ENCODE data around the gene WWOX. TPM values are rescaled to one million over a fixed set of nuclear protein-coding genes. Genes with fewer than 3 reads are reported as not detected.

Gene WWOX
- total RNA-seq, 1 donor from 2014 or later, result 29.6 TPM

GRCh38 chr16:79018650-79019429, 919.4 kb downstream of the WWOX start:
- DNase-seq (ENCODE audit: low read depth), result no peak
- no peak overlapping the region for H3K4me3 ChIP-seq (ENCODE audit: low read depth, low read length)
- TF ChIP-seq, protein P1, sequence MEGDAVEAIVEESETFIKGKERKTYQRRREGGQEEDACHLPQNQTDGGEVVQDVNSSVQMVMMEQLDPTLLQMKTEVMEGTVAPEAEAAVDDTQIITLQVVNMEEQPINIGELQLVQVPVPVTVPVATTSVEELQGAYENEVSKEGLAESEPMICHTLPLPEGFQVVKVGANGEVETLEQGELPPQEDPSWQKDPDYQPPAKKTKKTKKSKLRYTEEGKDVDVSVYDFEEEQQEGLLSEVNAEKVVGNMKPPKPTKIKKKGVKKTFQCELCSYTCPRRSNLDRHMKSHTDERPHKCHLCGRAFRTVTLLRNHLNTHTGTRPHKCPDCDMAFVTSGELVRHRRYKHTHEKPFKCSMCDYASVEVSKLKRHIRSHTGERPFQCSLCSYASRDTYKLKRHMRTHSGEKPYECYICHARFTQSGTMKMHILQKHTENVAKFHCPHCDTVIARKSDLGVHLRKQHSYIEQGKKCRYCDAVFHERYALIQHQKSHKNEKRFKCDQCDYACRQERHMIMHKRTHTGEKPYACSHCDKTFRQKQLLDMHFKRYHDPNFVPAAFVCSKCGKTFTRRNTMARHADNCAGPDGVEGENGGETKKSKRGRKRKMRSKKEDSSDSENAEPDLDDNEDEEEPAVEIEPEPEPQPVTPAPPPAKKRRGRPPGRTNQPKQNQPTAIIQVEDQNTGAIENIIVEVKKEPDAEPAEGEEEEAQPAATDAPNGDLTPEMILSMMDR (conservative IDR thresholded peaks at IDR 0.05; ENCODE audit: low read depth, low read length), result no peak

GRCh38 chr16:79019431-79019830, 920.0 kb downstream of the WWOX start:
- TF ChIP-seq, protein P1 (conservative IDR thresholded peaks at IDR 0.05; ENCODE audit: low read depth, low read length), result no peak
- no peak overlapping the region for H3K4me3 ChIP-seq (ENCODE audit: low read depth, low read length)
- no peak for DNase-seq (ENCODE audit: low read depth)

DNA sequence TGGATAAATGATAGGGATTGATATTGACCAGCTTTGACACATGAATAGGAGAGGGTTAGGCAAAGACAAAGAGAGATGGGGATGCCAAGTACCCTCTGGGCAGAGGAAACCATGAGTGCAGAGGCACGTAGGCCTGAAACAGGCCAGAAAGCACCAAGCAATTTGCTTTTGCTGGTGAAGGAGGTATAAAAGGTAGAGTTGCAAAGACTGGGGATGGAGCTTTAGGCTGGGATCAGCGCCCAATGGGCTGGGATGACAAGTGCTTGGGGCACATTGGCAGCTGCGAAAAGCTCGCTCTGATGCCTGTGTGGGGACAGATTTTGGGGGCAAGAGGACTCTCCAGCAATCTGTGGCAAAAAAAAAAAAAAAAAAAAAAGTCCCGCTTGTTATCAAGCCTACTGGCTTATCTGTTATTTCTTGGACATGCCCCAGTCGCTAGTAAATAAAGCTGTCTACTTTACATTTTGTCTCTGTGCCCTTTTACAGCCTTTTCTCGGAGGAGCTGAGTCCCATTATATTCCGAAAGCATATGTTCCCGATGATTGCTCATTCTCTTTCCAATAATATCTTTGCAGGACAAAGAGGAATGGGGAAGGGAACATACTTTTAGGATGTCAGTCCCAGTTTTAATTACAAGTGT, 922.7 kb downstream of the WWOX start:
- TF ChIP-seq, protein P1 (conservative IDR thresholded peaks at IDR 0.05; ENCODE audit: low read depth, low read length), result no peak
- H3K4me3 ChIP-seq (ENCODE audit: low read depth, low read length), result no peak overlapping the region
- no peak for DNase-seq (ENCODE audit: low read depth)

- TF ChIP-seq, protein P1 (conservative IDR thresholded peaks at IDR 0.05; ENCODE audit: low read depth, low read length), result no peak
- no peak overlapping the region for H3K4me3 ChIP-seq (ENCODE audit: low read depth, low read length)
- no peak for DNase-seq (ENCODE audit: low read depth)
These were observed 926.7 kb downstream of the WWOX start for GRCh38 chr16:79026117-79026516.

DNA sequence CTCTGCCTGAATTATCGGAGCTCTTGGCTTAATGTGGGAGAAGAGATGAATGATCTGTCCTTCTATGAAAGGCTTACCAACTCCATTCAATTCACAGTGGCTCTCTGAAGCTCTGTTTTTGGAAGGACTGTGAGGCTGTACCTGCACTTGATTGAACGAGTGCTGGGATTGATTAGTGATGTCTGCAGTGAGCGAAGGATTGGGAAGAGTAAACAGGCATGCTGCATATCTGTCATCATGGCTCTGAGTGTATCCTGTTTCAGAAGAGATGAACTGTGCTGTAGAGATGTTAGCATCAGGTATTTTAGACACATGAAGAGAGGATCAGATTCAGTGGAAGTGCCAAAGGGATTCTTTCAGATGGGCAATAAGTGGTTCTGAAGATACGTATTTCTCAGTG, 937.1 kb downstream of the WWOX start:
- TF ChIP-seq, protein P1 (conservative IDR thresholded peaks at IDR 0.05; ENCODE audit: low read depth, low read length), result no peak
- no peak overlapping the region for H3K4me3 ChIP-seq (ENCODE audit: low read depth, low read length)
- no peak for DNase-seq (ENCODE audit: low read depth)

DNA sequence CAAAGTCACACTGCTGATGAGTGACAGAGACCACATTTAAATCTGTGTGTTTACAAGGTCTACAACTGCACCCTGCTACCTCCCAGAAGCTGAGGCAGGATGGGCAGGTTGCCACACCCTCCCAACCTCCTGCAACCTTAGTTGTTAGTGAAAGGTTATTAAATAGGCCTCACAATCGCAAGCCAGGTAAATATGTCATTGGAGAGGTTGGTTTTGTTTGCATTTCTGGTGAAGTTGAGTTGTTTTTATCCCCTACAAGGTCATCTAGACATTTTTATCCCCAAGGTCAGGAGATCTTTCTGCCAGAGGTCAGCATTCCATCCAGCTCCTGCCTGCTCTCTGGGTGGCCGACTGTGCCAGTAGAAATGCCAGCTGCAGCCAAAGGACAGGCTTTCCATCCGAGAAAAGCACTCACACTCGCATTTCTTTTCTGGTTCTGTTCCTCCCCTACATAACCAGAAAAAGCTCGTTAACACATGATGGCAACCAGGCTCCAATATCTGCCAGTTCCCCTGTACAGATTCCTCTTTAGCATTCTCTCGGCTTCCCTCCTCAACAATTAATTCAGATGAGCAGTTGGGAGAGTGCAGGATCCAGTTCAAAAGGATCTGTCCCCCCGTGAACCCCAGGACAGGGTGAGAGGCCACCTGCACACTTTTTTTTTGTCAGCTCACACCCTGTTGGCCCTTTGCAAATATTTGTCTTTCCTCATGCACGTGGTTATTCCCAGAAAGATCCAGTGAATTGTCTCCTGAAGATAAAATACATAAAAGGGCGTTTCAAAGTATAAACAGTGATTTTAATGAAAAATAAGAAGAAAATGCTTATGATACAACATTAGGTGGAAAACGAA, 938.3 kb downstream of the WWOX start:
- no peak for DNase-seq (ENCODE audit: low read depth)
- no peak overlapping the region for H3K4me3 ChIP-seq (ENCODE audit: low read depth, low read length)
- TF ChIP-seq, protein P1 (conservative IDR thresholded peaks at IDR 0.05; ENCODE audit: low read depth, low read length), result no peak

Data from epithelial cell of proximal tubule (primary cell).